OCI-LY3 (cell line): ENCODE measurements around the gene ARHGAP26.

ENCODE experiments used
- CTCF ChIP-seq: fragments of 200-600, 300-600 bp; sonication (generic); IDR thresholded peaks from 2 replicates; pipeline ENCODE4 v1.5.1; 2014; ENCODE audit warnings: antibody characterized with exemption, low read length, low read depth
- EZH2phosphoT487 ChIP-seq: fragments of 200-600 bp; shearing (Covaris generic); IDR thresholded peaks from 2 replicates; pipeline ENCODE4 v1.6.1; 2018; ENCODE audit warnings: antibody characterized with exemption, mixed run types, low read depth

- TF ChIP-seq CTCF (no peak), EZH2phosphoT487 (no peak)
Observed at GRCh38 chr5:143056792-143057579, 286.8 kb downstream of the ARHGAP26 start.
